Thymus (tissue), 14 donors: Measurements from ENCODE around the gene UMAD1. TPM values are rescaled to one million over a fixed set of nuclear protein-coding genes. Genes with fewer than 3 reads are reported as not detected.

Experiments used
- DNase-seq, 9 donors: peaks; one replicate each; pipeline ENCODE4 v3.0.0-alpha.2; 2013; ENCODE audit warnings: low spot score in 9 of 9, low read depth in 6 of 9, missing footprints in 1 of 9
- H3K27ac ChIP-seq, 2 donors: one replicate each; pipeline ENCODE4 v1.5.1; 2013; ENCODE audit warnings: control low read depth in 1 of 2, low read depth in 1 of 2, low read length in 1 of 2, mild to moderate bottlenecking in 1 of 2, moderate library complexity in 1 of 2
- H3K27me3 ChIP-seq, 2 donors: one replicate each; pipeline ENCODE4 v1.5.1; 2013; ENCODE audit warnings: low read length in 1 of 2; ENCODE audit not compliant: control insufficient read depth in 2 of 2, insufficient read depth in 1 of 2
- H3K36me3 ChIP-seq, 2 donors: one replicate each; pipeline ENCODE4 v1.5.1; 2013; ENCODE audit warnings: low read length in 1 of 2, mild to moderate bottlenecking in 1 of 2, moderate library complexity in 1 of 2; ENCODE audit not compliant: control insufficient read depth in 2 of 2, insufficient read depth in 2 of 2
- H3K4me1 ChIP-seq, 2 donors: one replicate each; pipeline ENCODE4 v1.5.1; 2013; ENCODE audit warnings: low read length in 2 of 2; ENCODE audit not compliant: control insufficient read depth in 2 of 2, insufficient read depth in 2 of 2
- H3K4me3 ChIP-seq, 2 donors: one replicate each; pipeline ENCODE4 v1.5.1; 2013; ENCODE audit warnings: low read length in 2 of 2, control low read depth in 1 of 2, mild to moderate bottlenecking in 1 of 2
- H3K9me3 ChIP-seq, 2 donors: one replicate each; pipeline ENCODE4 v1.5.1; 2013; ENCODE audit warnings: low read length in 1 of 2, mild to moderate bottlenecking in 1 of 2; ENCODE audit not compliant: control insufficient read depth in 2 of 2, insufficient read depth in 1 of 2
- WGBS: extraction: QIAGEN DNeasy Blood & Tissue Kit; methylation state at CpG from one replicate; pipeline ENCODE4 v1.1.7; 2013; 5-methylcytosine and 5-hydroxymethylcytosine counted together
- long read RNA-seq, 10 donors: transcript quantifications; one replicate each; lab custom pipeline, GENCODE V29; 2026
- polyA plus RNA-seq: library from polyadenylated mRNA; stranded (reverse); fragments of 200-250 nt; gene quantifications from one replicate; pipeline ENCODE4 v1.2.3, GENCODE V29; 2013
- total RNA-seq: library from RNA; stranded (reverse); fragments of 120-200 nt; gene quantifications from one replicate; pipeline ENCODE4 v1.2.4, GENCODE V29; 2013
- donor health status: healthy.

The UMAD1 gene
- total RNA-seq: 21.9 TPM
- polyA plus RNA-seq: 15.7 TPM
- long read RNA-seq, donor 1: 0 reads
- long read RNA-seq, donor 2: 0 reads
- long read RNA-seq, donor 3, partial matches to known transcripts: 0 of 1 reads
- long read RNA-seq, donor 3, other reads (novel, unspliced or antisense): 0 of 1 reads
- long read RNA-seq, donor 4: 0 reads
- long read RNA-seq, donor 5, partial matches to known transcripts: 0 of 14 reads
- long read RNA-seq, donor 5, other reads (novel, unspliced or antisense): 13 of 14 reads
- long read RNA-seq, donor 6, partial matches to known transcripts: 0 of 7 reads
- long read RNA-seq, donor 6, other reads (novel, unspliced or antisense): 6 of 7 reads
- long read RNA-seq, donor 7: 0 reads
- long read RNA-seq, donor 8, partial matches to known transcripts: 0 of 1 reads
- long read RNA-seq, donor 8, other reads (novel, unspliced or antisense): 0 of 1 reads
- long read RNA-seq, donor 9: 0 reads
- long read RNA-seq, donor 10, partial matches to known transcripts: 6 of 6 reads
- long read RNA-seq, donor 10, other reads (novel, unspliced or antisense): 0 of 6 reads

DNA sequence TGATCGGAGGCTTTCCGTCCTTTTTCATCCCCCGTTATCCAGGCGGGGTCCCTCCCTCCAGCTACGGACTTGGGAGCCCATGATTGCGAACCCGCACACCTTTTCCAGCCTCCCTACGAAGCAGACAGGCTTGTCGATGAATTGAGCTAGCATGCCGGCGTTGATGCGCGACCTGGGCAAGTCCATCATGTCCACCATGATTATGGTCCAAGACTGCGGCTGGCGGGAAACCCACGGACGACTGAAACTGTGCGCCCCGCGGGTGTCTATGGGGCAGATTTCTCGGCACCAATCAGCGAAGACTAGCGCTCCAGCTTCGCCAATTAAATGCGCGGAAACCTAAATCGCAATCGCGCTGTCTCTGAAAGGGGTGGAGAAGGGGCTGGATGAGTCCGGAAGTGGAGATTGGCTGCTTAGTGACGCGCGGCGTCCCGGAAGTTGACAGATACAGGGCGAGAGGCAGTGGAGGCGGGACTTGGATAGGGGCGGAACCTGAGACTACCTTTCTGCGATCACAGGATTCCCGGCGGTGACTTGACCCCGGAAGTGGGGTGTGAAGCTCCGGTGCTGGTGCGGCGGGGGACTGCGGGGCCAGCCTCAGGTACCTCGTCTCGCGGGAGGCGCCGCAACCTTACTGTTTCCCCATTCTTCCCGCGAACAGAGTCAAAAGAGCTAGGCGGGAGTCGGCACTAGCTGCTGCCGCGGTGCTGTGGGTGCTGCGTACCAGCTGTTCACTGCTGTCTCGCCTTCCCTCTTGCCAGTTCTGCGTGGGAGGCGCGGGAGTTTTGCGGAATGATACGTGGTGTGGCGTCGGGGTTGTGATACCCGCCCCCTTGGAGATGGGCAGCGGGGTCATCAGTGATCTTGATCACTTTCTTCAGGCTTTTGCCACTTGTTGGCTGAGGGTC lies at the start of gene UMAD1:
TSS of gene UMAD1 (plus strand) at position 532 of the 908 bp plus-strand sequence. CDS start 32,620 bp downstream, outside the sequence.
- no peaks in the 10 kb centered on the region for H3K27me3 ChIP-seq
- under 1% methylated on average over 68 of the region's 68 CpGs for WGBS
- H3K9me3 ChIP-seq: peaks cover 0 to 1% of the 10 kb centered on the region in 2 donors
- peaks cover 7 to 17% of the 10 kb centered on the region in 2 donors for H3K4me1 ChIP-seq
- peak; percentile 96 to 99 (median 98) for DNase-seq
- H3K27ac ChIP-seq: peak within 1 kb of the TSS; percentile 95 to 98
- peaks cover 6 to 13% of the 10 kb centered on the region in 2 donors for H3K36me3 ChIP-seq
- peak within 1 kb of the TSS; percentile 97 to 98 for H3K4me3 ChIP-seq

DNA sequence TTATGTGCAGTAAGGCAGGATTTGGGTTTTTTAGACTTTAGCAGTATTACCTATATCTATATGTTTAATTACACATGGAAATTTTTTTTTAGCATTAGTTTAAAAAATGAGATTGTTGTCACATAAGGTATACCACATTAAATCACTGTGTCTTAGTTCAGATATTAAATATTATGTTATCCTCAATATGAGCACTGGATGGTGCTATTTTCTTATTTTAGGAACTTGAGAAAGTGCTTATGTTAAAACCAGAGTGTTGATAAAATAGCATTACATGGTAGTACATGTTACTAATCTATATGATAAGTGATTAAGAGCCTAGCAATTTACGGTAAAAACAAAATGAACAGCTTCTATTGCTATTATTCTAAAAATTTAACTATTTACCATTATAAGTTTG lies 45.1 kb upstream of the UMAD1 start:
- H3K4me1 ChIP-seq: no peaks in the 10 kb centered on the region
- H3K36me3 ChIP-seq: peaks cover 4 to 21% of the 10 kb centered on the region in 2 donors
- peak in 7 of 9 donors; percentile 20 to 67 (median 36) for DNase-seq
- no peak overlapping the region for H3K4me3 ChIP-seq
- H3K27me3 ChIP-seq: no peaks in the 10 kb centered on the region
- 98% methylated on average over 1 of the region's 1 CpG for WGBS
- H3K9me3 ChIP-seq: no peaks in the 10 kb centered on the region
- H3K27ac ChIP-seq: no peak overlapping the region

DNA sequence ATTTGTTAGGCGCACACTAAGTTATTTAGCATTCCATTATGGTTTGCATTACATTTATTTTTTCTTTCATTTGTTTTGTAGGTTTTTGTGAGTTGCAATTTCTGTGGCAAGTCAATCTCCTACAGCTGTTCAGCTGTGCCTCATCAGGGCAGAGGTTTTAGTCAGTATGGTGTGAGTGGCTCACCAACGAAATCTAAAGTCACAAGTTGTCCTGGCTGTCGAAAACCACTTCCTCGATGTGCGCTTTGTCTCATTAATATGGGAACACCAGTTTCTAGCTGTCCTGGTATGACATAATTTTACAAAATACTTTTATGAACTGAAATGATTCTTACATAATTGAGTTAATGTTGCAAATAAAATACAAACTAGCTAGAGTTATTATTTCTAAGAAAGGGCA lies 44.4 kb upstream of the UMAD1 start:
- WGBS: 82% methylated on average over 5 of the region's 5 CpGs
- Histone ChIP-seq H3K9me3 (no peaks in the 10 kb centered on the region), H3K27me3 (no peaks in the 10 kb centered on the region), H3K4me3 (no peak overlapping the region), H3K27ac (no peak overlapping the region), H3K36me3 (peaks cover 4 to 21% of the 10 kb centered on the region in 2 donors), H3K4me1 (no peaks in the 10 kb centered on the region)
- DNase-seq: peak in 1 of 9 donors; percentile 13

DNA sequence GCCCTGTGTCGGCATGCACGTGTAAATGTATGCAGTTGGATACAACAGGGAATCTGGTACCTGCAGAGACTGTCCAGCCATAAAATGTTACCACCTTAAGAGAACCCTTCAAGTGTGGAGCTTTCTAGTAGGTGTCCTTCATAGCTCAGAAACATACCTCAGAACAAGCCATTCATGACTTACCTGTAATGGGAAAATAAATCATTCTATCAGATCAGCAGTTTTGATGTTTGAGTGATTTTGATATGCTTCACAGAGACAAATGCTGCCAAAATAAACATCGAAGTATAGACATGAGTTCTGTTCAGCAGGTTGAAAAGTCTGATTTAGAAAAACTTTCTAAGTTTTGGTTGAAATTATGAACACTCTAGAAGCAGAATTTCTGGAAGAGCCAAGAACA lies 33.5 kb upstream of the UMAD1 start:
- WGBS: 84% methylated on average over 3 of the region's 3 CpGs
- Histone ChIP-seq H3K27me3 (no peaks in the 10 kb centered on the region), H3K4me3 (no peak overlapping the region), H3K27ac (no peak overlapping the region), H3K9me3 (no peaks in the 10 kb centered on the region), H3K4me1 (no peaks in the 10 kb centered on the region), H3K36me3 (peaks cover 0 to 5% of the 10 kb centered on the region in 2 donors)
- DNase-seq: no peak

DNA sequence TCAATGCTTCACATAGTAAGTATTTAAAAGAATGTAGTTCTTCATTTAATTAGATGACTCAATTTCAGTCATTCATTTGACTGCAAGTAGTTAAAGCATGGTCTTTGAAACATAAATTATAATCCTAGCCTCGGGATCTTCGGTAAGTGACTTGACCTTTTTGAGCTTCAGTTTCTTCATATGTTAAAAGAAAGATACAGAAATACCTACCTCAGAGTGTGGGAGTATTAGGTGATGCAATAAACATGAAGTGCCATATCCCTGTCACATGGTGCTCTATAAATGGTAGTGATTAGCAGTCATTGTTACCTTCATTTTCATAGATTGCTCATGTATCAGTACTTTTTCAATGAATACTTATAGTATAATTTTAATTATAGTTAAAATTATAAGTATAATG lies 31.2 kb upstream of the UMAD1 start:
- Histone ChIP-seq H3K9me3 (no peaks in the 10 kb centered on the region), H3K27ac (no peak overlapping the region), H3K4me1 (no peaks in the 10 kb centered on the region), H3K4me3 (no peak overlapping the region), H3K36me3 (peaks cover 0 to 5% of the 10 kb centered on the region in 2 donors), H3K27me3 (no peaks in the 10 kb centered on the region)
- WGBS: 97% methylated on average over 2 of the region's 2 CpGs
- DNase-seq: no peak

DNA sequence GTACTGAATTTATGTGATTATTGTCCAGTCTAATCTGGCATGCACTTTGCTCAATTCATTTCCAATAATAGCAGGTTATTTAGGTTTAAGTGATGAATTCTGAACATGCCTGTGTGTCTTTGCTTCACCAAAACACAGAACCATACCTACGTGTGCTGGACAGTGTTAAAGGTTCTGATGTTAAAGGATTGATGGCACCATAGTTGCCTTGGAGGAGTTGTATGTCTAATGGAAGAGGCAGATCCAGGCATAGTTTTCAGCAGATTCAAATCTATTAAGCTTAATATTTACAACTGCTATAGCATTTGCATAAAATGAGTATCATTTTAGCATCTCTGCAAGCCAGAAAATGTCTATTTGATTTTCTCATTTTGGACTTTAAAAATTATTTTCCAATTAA lies 28.0 kb upstream of the UMAD1 start:
- 96% methylated on average over 1 of the region's 1 CpG for WGBS
- Histone ChIP-seq H3K36me3 (no peaks in the 10 kb centered on the region), H3K9me3 (no peaks in the 10 kb centered on the region), H3K4me1 (no peaks in the 10 kb centered on the region), H3K4me3 (no peak overlapping the region), H3K27me3 (no peaks in the 10 kb centered on the region), H3K27ac (no peak overlapping the region)
- DNase-seq: no peak

DNA sequence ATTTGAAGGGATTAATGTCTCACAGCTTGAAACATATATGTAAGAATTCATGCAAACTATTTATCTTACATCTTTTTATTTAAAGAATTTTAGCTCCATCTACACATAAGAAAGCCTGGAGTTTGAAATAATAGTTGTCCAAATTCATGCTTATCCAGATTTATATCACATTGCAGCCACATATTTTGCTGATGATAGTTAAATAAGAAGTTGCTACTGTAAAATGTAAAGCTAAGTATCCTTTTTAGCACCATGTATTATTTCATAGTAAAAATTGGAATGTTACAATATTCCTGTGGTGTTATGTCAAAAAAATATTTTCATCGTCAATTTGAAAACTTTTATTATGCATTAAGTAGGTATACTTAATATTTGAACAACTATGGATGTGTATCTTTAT lies 27.3 kb upstream of the UMAD1 start:
- Histone ChIP-seq H3K9me3 (no peaks in the 10 kb centered on the region), H3K4me1 (no peaks in the 10 kb centered on the region), H3K4me3 (no peak overlapping the region), H3K27ac (no peak overlapping the region), H3K27me3 (no peaks in the 10 kb centered on the region), H3K36me3 (no peaks in the 10 kb centered on the region)
- no peak for DNase-seq
- 97% methylated on average over 1 of the region's 1 CpG for WGBS

DNA sequence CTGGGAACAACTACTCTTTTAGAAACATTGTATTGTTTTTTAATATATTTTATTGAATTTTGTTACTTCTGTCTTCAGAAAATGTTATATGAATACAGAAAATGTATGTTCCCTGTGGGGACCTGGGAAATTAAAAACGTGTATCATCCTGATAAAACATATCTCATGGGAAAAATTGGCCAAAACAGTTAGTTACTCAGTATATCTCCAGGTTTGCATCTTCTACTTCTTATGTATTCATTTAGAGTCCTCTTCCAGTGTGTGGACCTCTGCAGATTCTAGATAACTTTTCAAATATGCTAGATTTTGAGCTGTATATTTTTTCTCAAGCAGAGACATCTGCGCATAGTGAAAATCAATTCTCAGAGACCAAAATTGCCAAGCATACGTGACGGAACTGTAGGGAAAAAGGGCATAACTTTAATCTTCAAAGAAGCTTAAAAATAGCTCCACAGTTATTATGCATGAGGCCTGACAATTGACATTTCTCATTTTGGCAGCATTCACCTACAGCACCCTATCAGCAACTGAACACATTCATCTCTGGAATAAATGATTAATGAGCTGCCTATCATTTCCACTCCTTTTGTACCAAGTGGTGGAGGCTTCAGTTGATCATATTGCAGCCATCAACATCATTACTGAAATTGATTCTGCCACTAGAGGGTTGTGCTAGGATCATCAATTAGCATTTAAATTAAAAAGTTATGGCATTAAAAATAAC lies 26.4 kb upstream of the UMAD1 start:
- H3K27ac ChIP-seq: no peak overlapping the region
- DNase-seq: no peak
- no peak overlapping the region for H3K4me3 ChIP-seq
- no peaks in the 10 kb centered on the region for H3K9me3 ChIP-seq
- no peaks in the 10 kb centered on the region for H3K36me3 ChIP-seq
- H3K4me1 ChIP-seq: no peaks in the 10 kb centered on the region
- 95% methylated on average over 4 of the region's 4 CpGs for WGBS
- no peaks in the 10 kb centered on the region for H3K27me3 ChIP-seq
